Measurements from ENCODE around the gene B4GALT5. TPM values are rescaled to one million over a fixed set of nuclear protein-coding genes. Genes with fewer than 3 reads are reported as not detected.

B4GALT5 gene
- total RNA-seq, 1 experiment from 2014 or later: 77.0 TPM

GRCh38 chr20:49590163-49591017 is 123.3 kb downstream of the B4GALT5 start:
- Histone ChIP-seq H4K91ac (ENCODE audit: insufficient read length, low read depth, low read length) (no peak overlapping the region), H2BK5ac (ENCODE audit: insufficient read length, low read length) (no peak overlapping the region), H3T11ph (ENCODE audit: low read length) (no peak overlapping the region), H2BK12ac (ENCODE audit: insufficient read length, low read depth, low read length) (no peak overlapping the region), H3K14ac (ENCODE audit: insufficient read depth, low read length) (no peak overlapping the region), H2AFZ (ENCODE audit: low read length) (no peak overlapping the region), H2BK20ac (ENCODE audit: low read depth, low read length, poor library complexity, severe bottlenecking) (no peak overlapping the region), H3K18ac (ENCODE audit: insufficient read length, low read depth, low read length) (no peak overlapping the region), H3K27me3 (ENCODE audit: insufficient read depth, low read length) (no peaks in the 10 kb centered on the region), H3K23ac (ENCODE audit: insufficient read length, low read depth, low read length) (no peak overlapping the region), H4K5ac (ENCODE audit: insufficient read length, low read depth, low read length) (no peak overlapping the region), H3K9ac (ENCODE audit: extremely low read depth, insufficient read length, low read length) (no peak overlapping the region), H3K4me1 (ENCODE audit: insufficient read depth, low read length) (no peaks in the 10 kb centered on the region), H4K8ac (replicated peaks; ENCODE audit: insufficient read length, low read depth, low read length) (no peak overlapping the region), H3K4ac (ENCODE audit: low read depth, low read length) (no peak overlapping the region), H3K79me2 (ENCODE audit: insufficient read depth, low read length) (no peaks in the 10 kb centered on the region), H2BK15ac (ENCODE audit: low read depth, low read length) (no peak overlapping the region), H3K27ac (ENCODE audit: insufficient read length, low read depth, low read length) (no peak overlapping the region), H3K79me1 (ENCODE audit: insufficient read depth, low read depth, low read length, poor library complexity, severe bottlenecking) (no peaks in the 10 kb centered on the region), H2BK120ac (ENCODE audit: low read depth, low read length, poor library complexity, severe bottlenecking) (no peak overlapping the region), H3K23me2 (ENCODE audit: insufficient read length, low read depth, low read length, poor library complexity, severe bottlenecking) (no peaks in the 10 kb centered on the region), H3K9me3 (ENCODE audit: control insufficient read depth, low read depth, low read length) (no peaks in the 10 kb centered on the region), H2AK5ac (ENCODE audit: insufficient read length, low read length) (no peak overlapping the region), H3K4me2 (ENCODE audit: insufficient read depth, insufficient read length, low read length) (no peak overlapping the region), H4K20me1 (ENCODE audit: control insufficient read depth, insufficient read depth, insufficient read length) (no peaks in the 10 kb centered on the region), H3K56ac (ENCODE audit: insufficient read length, low read depth, low read length) (no peak overlapping the region)
- WGBS (ENCODE audit: extremely low coverage, insufficient read length, low lambda C conversion rate): no CpG with 5 or more reads among the region's 8 CpGs
- no peak overlapping the region for H3K27ac Mint-ChIP-seq
- DNase-seq: no peak
- H3K4me3 Mint-ChIP-seq: no peak overlapping the region
- H3K36me3 Mint-ChIP-seq (ENCODE audit: insufficient read depth in 1 of 3, low read depth in 3 of 3): no peaks in the 10 kb centered on the region
- TF ChIP-seq CTCF (conservative IDR thresholded peaks at IDR 0.05): no peak
- peaks cover 5% of the 10 kb centered on the region for H3K27me3 Mint-ChIP-seq (ENCODE audit: low read depth)
- H3K4me1 Mint-ChIP-seq: peaks cover 3 to 7% of the 10 kb centered on the region in 2 experiments; a peak in 2 of 4 replicates
- H3K9me3 Mint-ChIP-seq: no peaks in the 10 kb centered on the region; a peak in 1 of 5 replicates
